OCI-LY7 (cell line): ENCODE data around the gene B3GNT9.

Experiments used
- EZH2phosphoT487 ChIP-seq: fragments of 200-600 bp; sonication (generic); IDR thresholded peaks from 2 replicates; pipeline ENCODE4 v1.6.1; 2018; ENCODE audit warnings: low read depth, borderline replicate concordance, mild to moderate bottlenecking, mixed run types, antibody characterized with exemption, low read length, moderate library complexity, mixed read lengths
- TF ChIP-seq, protein P1 (sequence below): fragments of 200-600 bp; sonication (generic); conservative IDR thresholded peaks from 2 replicates; pipeline ENCODE4 v1.5.1; 2014; ENCODE audit warnings: mild to moderate bottlenecking, antibody characterized with exemption, low read length, moderate library complexity, mixed read lengths

DNA sequence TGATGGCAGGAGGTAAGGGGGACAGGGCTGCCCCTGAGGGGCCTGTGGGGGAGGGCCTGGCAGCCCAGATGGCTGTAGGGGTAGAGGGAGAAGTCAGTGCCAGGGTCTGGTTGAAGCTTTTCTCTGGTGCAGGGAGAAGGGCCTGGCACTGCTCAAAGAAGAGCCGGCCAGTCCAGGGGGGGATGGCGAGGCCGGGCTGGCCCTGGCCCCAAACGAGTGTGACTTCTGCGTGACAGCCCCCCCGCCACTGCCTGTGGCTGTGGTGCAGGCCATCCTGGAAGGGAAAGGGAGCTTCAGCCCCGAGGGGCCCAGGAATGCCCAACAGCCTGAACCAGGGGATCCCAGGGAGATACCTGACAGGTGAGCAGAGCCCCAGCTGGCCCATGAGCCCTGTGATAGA, 16.8 kb upstream of the B3GNT9 start:
- TF ChIP-seq, protein P1, sequence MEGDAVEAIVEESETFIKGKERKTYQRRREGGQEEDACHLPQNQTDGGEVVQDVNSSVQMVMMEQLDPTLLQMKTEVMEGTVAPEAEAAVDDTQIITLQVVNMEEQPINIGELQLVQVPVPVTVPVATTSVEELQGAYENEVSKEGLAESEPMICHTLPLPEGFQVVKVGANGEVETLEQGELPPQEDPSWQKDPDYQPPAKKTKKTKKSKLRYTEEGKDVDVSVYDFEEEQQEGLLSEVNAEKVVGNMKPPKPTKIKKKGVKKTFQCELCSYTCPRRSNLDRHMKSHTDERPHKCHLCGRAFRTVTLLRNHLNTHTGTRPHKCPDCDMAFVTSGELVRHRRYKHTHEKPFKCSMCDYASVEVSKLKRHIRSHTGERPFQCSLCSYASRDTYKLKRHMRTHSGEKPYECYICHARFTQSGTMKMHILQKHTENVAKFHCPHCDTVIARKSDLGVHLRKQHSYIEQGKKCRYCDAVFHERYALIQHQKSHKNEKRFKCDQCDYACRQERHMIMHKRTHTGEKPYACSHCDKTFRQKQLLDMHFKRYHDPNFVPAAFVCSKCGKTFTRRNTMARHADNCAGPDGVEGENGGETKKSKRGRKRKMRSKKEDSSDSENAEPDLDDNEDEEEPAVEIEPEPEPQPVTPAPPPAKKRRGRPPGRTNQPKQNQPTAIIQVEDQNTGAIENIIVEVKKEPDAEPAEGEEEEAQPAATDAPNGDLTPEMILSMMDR = no peak
- no peak for TF ChIP-seq EZH2phosphoT487
